Mammary epithelial cell (primary cell): ENCODE data around the gene TMEM131.

Experiments used
- EZH2 ChIP-seq: IDR thresholded peaks from 2 replicates; pipeline ENCODE4 v1.6.1; 2012; ENCODE audit warnings: low read length, inconsistent platforms, borderline replicate concordance
- TF ChIP-seq, protein P1 (sequence below), 2 donors: IDR thresholded peaks in 1 of 2; conservative IDR thresholded peaks in 1 of 2; 2 replicates each; pipeline ENCODE4 v1.5.1; 2011 to 2012; ENCODE audit warnings: inconsistent platforms in 2 of 2, low read length in 2 of 2, mild to moderate bottlenecking in 2 of 2, control low read depth in 1 of 2, low read depth in 1 of 2; ENCODE audit not compliant: insufficient read depth in 1 of 2; ENCODE audit errors: extremely low read depth in 1 of 2

DNA sequence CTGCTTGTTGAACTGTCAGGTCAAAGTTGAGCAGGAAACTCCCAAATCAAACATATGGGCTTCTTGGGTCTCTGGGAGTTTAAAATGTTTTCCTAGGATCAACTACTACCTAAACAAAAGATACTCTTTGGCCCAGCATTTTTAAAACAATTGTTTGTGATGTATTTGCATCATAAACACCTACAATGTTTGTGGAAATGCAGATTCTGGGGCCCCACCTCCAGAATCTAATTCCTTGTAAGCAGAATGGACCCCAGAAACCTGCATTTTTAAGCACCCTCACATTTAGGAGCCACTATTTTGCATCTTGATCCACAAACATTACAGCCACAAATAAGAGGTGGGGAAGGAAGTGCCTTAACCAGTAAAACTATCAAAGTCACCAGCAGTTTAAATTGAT, 104.1 kb downstream of the TMEM131 start:
- no peak for TF ChIP-seq EZH2
- TF ChIP-seq, protein P1, sequence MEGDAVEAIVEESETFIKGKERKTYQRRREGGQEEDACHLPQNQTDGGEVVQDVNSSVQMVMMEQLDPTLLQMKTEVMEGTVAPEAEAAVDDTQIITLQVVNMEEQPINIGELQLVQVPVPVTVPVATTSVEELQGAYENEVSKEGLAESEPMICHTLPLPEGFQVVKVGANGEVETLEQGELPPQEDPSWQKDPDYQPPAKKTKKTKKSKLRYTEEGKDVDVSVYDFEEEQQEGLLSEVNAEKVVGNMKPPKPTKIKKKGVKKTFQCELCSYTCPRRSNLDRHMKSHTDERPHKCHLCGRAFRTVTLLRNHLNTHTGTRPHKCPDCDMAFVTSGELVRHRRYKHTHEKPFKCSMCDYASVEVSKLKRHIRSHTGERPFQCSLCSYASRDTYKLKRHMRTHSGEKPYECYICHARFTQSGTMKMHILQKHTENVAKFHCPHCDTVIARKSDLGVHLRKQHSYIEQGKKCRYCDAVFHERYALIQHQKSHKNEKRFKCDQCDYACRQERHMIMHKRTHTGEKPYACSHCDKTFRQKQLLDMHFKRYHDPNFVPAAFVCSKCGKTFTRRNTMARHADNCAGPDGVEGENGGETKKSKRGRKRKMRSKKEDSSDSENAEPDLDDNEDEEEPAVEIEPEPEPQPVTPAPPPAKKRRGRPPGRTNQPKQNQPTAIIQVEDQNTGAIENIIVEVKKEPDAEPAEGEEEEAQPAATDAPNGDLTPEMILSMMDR (conservative IDR thresholded peaks at IDR 0.05 in 1 of 2, IDR thresholded peaks at IDR 0.05 in 1 of 2; ENCODE audit: extremely low read depth in 1 of 2, insufficient read depth in 1 of 2, low read depth in 1 of 2, low read length in 2 of 2) = no peak
